Measurements from ENCODE around the gene SLC12A8.

DNA sequence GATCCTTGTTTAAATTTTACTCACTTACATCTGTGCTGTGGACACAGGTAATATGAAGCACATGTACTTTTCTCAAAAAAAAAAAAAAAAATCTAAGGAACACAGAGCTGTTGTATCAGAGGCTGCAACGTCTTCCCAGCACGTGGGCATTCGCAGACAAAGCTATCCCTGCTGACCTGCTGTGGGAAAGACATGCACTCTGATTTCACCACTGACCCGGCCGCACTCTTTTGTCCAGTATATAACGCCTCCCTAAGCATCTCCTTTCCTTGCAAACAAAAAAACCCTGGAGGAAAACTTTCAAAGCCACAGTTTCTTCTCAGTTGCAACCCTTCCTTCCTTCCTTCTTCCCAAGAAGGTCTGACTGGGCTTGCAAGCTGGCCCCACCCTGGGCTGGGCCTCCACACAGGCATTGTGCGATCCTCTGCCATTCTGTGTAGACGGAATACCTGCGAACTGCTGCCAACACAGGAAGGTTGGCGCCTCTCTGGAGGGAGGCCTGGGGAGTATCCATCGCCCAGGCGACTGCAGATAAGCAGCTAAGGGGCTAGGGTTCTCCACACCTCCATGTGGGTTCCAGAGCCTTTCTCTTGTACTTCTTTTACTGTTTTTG, 50.8 kb downstream of the SLC12A8 start:
- TF ChIP-seq, protein P1, sequence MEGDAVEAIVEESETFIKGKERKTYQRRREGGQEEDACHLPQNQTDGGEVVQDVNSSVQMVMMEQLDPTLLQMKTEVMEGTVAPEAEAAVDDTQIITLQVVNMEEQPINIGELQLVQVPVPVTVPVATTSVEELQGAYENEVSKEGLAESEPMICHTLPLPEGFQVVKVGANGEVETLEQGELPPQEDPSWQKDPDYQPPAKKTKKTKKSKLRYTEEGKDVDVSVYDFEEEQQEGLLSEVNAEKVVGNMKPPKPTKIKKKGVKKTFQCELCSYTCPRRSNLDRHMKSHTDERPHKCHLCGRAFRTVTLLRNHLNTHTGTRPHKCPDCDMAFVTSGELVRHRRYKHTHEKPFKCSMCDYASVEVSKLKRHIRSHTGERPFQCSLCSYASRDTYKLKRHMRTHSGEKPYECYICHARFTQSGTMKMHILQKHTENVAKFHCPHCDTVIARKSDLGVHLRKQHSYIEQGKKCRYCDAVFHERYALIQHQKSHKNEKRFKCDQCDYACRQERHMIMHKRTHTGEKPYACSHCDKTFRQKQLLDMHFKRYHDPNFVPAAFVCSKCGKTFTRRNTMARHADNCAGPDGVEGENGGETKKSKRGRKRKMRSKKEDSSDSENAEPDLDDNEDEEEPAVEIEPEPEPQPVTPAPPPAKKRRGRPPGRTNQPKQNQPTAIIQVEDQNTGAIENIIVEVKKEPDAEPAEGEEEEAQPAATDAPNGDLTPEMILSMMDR (conservative IDR thresholded peaks at IDR 0.05; ENCODE audit: low read length), result no peak
- no peak for TF ChIP-seq EZH2phosphoT487 (IDR thresholded peaks at IDR 0.05; ENCODE audit: borderline replicate concordance)

All from Loucy (cell line).